ENCODE results near the gene E4F1. TPM values are rescaled to one million over a fixed set of nuclear protein-coding genes. Genes with fewer than 3 reads are reported as not detected.

Gene E4F1
- total RNA-seq, 1 donor from 2014 or later, result 24.7 TPM

GRCh38 chr16:2206420-2206779 lies 17.0 kb upstream of the E4F1 start:
- no peak for DNase-seq (ENCODE audit: low spot score)

DNA sequence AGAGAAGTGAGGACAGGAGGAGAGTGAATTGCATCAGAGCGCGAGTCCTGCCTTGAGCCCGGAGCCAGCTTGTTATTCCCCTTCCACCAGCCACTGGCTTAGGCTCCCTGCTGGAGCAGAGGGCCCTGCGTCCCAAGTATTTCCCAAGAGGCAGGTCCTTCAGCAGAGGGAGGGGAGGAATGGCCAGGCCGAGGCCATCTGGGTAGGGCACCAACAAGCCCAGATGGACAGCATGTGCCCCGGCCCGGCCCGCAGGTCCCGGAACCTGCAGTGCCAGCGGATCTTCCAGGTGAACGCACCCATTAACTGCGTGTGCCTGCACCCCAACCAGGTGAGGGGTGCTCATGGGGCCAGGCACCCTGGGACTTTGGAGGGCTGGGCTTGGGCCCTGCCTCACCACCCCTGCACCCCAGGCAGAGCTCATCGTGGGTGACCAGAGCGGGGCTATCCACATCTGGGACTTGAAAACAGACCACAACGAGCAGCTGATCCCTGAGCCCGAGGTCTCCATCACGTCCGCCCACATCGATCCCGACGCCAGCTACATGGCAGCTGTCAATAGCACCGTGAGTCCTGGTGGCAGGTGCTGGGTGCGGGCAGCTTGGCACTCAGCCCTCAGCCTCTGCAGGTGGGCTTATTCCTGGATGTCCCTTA lies 16.5 kb upstream of the E4F1 start:
- no peak for DNase-seq (ENCODE audit: low spot score)

GRCh38 chr16:2207872-2208271 lies 15.5 kb upstream of the E4F1 start:
- DNase-seq (ENCODE audit: low spot score), result no peak

- no peak for DNase-seq (ENCODE audit: low spot score)
Measured at GRCh38 chr16:2208308-2208707, 15.1 kb upstream of the E4F1 start.

GRCh38 chr16:2208772-2209171 lies 14.6 kb upstream of the E4F1 start:
- no peak for DNase-seq (ENCODE audit: low spot score)

DNA sequence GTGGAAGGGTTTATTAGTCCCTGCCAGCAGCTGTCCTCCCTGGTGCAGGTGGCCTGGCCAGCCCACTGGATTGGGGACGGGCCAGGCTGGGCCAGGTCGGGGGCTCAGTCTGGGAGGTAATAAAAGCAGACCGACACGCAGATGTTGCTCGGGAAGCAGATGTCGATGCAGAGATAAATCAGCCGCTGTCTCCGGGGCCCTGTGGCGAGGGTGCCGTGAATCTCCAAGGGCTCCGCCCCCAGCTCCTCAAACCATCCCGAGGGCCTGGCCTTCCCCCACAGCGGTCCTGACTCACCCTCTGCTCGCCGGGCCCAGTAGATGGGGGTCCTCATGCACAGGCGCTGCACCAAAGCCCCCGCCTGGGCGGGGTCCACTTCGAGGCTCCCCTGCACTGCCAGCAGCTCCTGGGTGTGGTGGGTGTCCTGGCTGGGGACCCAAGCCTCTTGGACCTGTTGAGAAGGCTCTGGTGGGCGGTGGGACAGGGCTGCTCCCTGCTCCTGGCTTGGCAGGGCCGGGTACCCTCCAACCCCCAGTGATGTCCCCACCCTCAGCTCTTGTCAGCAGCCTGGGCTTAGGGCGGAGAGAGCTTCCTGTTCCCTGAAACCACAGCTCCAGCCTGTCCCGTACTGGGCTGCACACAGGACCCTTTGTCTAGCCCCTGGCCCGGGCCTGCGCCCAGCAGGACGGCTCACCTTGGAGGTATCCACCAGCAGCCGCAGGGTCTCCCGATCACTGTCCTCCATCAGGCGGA lies 14.0 kb upstream of the E4F1 start:
- no peak for DNase-seq (ENCODE audit: low spot score)

DNA sequence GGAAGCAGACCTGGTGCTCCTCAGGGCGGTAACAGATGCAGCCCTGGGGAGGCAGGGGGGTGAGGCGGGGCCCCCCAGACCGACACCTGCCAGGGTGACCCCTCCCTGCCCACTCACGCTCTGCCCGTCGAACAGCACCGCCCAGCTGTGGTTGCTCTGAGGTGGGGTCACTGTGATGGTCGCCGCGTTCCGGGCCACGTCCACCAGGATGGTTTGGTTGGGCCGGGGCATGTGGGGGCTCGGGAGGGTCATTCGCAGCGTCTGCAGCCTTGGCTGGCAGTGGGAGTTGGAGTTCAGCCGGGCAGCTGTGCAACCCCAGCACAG lies 13.4 kb upstream of the E4F1 start:
- no peak for DNase-seq (ENCODE audit: low spot score)

GRCh38 chr16:2210386-2211365 lies 12.7 kb upstream of the E4F1 start, which contains the start of gene BRICD5:
BRICD5 (minus strand) TSS chr16:2210863; CDS start chr16:2210833, 30 bp downstream.
- DNase-seq (ENCODE audit: low spot score), result no peak

DNA sequence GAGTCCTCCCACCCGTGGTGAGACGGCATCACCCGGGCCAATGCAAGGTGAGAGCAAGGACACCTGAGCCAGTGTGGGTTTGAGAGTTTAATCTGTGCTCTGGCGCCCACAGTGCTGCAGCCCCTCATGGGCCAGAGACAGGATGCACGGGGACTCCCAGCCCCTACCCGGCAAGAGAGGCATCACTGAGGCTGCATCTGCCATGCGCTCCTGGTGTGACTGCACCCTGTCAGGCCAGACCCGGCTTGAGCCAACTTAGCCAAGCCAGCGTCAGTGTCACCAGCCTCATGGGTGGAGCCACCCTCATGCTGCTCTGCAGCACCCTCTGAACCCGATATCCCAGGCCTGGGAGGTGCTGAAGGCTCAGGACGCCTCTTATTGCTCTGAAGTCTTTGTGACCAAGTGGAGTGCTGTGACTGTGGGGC lies 11.5 kb upstream of the E4F1 start:
- DNase-seq (ENCODE audit: low spot score), result no peak

- no peak for DNase-seq (ENCODE audit: low spot score)
Measured at GRCh38 chr16:2212362-2213324, 10.7 kb upstream of the E4F1 start.

DNA sequence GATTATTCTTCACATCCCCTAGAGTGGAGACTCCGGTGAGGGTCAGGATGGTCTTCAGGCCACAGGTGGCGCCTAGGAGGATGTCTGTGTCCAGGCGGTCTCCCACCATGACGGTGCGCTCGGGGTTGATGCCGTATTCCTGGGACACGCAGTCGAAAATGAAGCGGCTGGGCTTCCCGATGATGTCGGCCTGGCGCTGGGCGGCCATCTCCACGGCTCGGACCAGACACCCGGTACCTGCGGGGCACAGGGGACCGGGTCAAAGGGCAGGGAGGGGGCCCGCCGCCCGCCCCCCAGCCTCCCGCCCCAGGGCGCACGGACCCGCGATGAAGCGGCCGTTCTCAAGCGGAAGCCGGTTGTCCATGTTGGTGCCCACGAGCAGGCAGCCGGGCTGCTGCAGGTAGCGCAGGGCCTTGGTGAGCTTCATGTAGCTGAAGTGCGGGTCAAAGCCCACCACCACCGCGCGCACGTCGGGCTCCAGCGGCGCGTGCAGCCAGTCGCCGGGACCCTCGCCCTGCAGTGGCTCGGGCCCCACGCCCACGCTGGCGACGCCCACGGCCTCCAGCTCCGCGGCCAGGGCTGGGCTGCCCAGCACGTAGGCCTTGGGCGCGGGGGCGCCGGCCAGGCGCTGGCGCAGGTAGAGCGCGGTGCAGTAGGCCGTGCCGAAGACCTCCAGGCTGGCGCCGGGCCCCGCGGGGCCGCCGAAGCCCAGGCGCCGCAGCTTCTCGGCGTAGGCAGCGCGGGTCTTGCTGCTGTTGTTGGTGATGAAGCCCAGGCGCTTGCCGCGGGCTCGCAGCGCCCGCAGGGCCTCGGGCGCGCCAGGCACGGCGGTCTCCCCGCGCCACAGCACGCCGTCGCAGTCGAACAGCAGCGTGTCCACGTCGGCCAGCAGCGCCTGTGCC lies 9.3 kb upstream of the E4F1 start:
- DNase-seq (ENCODE audit: low spot score), result no peak

DNA sequence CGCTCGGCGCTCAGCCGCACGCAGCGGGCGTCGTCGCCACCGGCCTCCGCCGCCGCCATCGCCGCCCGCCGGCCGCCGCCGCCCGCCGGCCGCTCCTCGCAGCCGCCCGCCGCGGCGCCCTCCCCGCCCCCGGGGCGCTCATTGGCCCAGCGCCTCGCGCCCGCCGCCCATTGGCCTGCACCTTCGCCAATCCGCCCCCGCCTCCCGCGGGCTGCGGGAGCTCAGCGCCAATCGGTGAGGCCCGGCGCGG lies 8.7 kb upstream of the E4F1 start, which contains the start of gene PGP:
Gene PGP, minus strand, starts transcription at position 122 of the 250 bp plus-strand sequence. Its CDS starts 63 bp downstream, at position 59.
- DNase-seq (ENCODE audit: low spot score), result no peak

- DNase-seq (ENCODE audit: low spot score), result no peak
Measured at GRCh38 chr16:2216330-2216729, 7.1 kb upstream of the E4F1 start.

- DNase-seq (ENCODE audit: low spot score), result no peak
Measured at GRCh38 chr16:2223942-2224486, 623 bp downstream of the E4F1 start.

- no peak for DNase-seq (ENCODE audit: low spot score)
Measured at GRCh38 chr16:2226245-2226793, 2.9 kb downstream of the E4F1 start.

GRCh38 chr16:2226918-2227317 lies 3.5 kb downstream of the E4F1 start:
- no peak for DNase-seq (ENCODE audit: low spot score)

DNA sequence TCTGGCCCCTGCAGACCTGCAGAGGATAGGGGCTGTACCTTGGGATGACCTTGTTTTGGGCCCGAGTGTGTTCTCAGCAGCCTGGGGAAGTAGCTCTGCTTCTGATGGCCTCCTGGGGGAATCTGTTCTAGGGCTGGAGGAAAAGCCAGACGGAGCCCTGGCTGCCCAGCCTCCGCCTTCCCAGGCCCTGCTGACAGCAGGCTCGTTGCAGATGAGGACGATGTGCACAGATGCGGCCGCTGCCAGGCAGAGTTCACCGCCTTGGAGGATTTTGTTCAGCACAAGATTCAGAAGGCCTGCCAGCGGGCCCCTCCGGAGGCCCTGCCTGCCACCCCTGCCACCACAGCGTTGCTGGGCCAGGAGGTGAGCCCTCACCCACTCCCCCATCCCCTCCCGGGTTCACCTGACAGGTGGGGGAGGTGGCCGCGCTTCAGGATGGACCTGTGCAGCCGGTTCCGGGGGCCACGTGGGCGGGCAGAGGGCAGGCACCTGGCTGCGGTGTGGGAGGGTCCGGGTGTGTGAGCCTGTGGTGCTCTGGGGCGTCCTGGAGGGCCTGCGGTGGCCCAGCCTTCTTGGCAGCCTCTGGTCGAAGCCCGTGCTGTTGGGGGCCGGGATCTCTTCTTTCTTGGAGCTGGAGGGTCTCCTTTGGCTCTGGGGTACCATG lies 4.9 kb downstream of the E4F1 start:
- no peak for DNase-seq (ENCODE audit: low spot score)

DNA sequence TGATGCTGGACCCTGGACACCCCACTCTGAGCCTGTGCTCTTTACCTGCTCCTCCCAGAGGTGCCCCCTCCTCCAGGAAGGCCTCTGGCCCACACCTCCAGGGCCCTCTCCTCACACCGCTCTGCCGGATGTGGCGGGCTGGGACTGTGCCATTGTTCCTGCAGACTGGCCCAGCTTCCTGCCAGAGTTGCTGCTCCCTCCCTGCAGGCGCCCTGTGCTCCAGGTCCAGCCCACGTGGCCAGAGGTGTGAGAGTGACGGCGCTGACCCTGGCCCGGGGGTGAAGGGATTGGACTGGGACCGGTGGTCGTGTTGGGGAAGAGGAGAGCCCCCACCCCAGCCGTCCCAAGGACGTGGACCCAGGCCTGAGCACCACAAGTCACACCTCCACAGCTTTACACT lies 5.7 kb downstream of the E4F1 start:
- no peak for DNase-seq (ENCODE audit: low spot score)

DNA sequence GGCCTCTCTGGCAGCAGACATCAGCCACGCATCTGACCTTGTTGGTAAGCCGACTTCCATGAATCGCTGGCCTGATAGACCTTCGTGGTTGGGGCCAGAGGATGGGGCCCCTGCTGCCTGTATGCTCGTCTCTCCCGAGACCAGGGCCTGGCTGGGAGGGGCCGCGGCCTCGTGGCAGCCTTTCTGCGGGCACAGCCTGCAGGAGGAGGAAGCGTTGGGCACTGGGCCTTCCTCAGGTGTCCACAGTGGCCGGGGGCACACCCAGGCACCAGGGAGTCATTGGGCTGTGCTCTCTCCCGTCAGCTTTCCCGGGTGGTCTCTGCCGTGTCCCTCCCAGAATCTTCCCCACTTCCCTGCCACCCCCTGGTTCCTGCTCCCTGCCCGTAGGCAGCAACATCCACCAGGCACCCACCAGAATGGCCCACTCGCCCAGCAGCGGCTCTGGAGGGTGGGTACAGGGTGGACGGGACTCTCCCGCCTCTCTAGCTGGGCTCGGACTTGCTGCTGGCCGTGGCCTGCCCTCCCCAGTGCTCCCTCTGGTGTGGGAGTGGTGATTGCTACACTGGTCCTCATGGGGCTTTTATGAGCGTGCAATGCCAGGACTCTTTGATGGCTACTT lies 6.3 kb downstream of the E4F1 start:
- no peak for DNase-seq (ENCODE audit: low spot score)

Measured in ureter (tissue), 1 donor.